GM13977 (cell line): ENCODE data around the gene EEIG1.
A peak's percentile ranks its signal among the peaks of the same experiment; 100 is the strongest.

Experiments
- DNase-seq: peaks from one replicate; pipeline ENCODE4 v3.0.0; 2012; ENCODE audit warnings: low spot score
- CTCF ChIP-seq: IDR thresholded peaks from 2 replicates; pipeline ENCODE4 v1.5.1; 2012; ENCODE audit warnings: mild to moderate bottlenecking, control low read depth; ENCODE audit not compliant: insufficient read depth; ENCODE audit errors: extremely low read depth, missing control alignments
- in situ Hi-C: fragments of 300-500 bp; cut with MboI; formaldehyde crosslinking; loops from one replicate; pipeline ENCODE4 v1.12.0; 2022; ENCODE audit warnings: low sequenced_read_pairs, low pct_unique_long_range_greater_than_20kb, mixed read lengths, inconsistent platforms; ENCODE audit not compliant: unreplicated experiment

EEIG1 gene

GRCh38 chr9:127943731-127944144 lies 37.1 kb downstream of the EEIG1 start:
- in situ Hi-C loops = no loop called here
- peak; percentile 97 for TF ChIP-seq CTCF
- peak; percentile 88 for DNase-seq

GRCh38 chr9:127943011-127943662 lies 37.7 kb downstream of the EEIG1 start:
- in situ Hi-C loops = no loop called here
- peak; percentile 18 for TF ChIP-seq CTCF
- no peak for DNase-seq

- in situ Hi-C loops = no loop called here
- TF ChIP-seq CTCF = peak; percentile 87
- peak; percentile 74 for DNase-seq
Observed at GRCh38 chr9:127942216-127943010, 38.4 kb downstream of the EEIG1 start.

GRCh38 chr9:127941961-127942215 lies 38.9 kb downstream of the EEIG1 start:
- in situ Hi-C loops = no loop called here
- no peak for TF ChIP-seq CTCF
- DNase-seq = no peak

GRCh38 chr9:127941062-127941960 lies 39.5 kb downstream of the EEIG1 start:
- no peak for TF ChIP-seq CTCF
- in situ Hi-C loops = no loop called here
- DNase-seq = no peak

- no peak for TF ChIP-seq CTCF
- in situ Hi-C loops = no loop called here
- no peak for DNase-seq
Observed at GRCh38 chr9:127940593-127940992, 40.2 kb downstream of the EEIG1 start.
